GM12872 (cell line): Measurements from ENCODE around the gene ISYNA1.

Experiments
- TF ChIP-seq, protein P1 (sequence below): IDR thresholded peaks from 3 replicates; pipeline ENCODE4 v1.5.1; 2011; ENCODE audit warnings: low read depth, mild to moderate bottlenecking, low read length, moderate library complexity; ENCODE audit not compliant: insufficient read depth

ISYNA1 gene

DNA sequence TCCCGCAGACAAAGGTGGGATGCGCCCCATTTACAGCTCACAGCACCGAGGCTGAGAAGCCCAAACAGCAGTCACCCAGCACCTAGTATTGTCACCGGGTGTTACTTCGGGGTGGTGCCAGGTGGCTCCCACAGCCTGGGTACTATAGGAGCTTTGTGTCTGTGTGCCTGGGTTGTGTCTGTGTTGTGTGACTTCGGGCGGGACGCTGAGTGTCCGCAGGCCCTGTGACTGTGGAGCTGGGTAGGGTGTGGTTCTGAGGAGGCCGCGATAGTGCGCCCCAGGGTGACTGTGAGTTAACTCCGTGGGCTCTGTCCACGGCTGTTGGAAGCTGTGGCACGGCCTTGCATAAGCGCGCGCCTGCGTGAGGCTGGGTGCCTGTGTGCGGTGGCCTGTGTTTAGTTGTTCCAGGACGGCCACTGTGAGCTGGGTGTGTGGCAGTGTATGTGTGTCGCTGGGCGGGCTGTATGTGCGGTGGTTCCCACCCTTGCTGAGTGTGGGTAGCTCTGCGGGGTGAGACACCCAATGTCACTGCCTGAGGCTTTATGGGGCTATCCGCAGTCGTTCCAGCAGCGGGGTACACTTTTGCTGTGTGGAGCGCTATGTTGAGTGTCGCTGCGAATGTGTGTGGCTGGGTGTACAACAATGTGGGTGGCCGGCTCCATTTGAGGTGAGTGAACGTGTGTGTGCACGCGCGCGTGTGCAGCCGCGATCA, 19.3 kb downstream of the ISYNA1 start:
- TF ChIP-seq, protein P1, sequence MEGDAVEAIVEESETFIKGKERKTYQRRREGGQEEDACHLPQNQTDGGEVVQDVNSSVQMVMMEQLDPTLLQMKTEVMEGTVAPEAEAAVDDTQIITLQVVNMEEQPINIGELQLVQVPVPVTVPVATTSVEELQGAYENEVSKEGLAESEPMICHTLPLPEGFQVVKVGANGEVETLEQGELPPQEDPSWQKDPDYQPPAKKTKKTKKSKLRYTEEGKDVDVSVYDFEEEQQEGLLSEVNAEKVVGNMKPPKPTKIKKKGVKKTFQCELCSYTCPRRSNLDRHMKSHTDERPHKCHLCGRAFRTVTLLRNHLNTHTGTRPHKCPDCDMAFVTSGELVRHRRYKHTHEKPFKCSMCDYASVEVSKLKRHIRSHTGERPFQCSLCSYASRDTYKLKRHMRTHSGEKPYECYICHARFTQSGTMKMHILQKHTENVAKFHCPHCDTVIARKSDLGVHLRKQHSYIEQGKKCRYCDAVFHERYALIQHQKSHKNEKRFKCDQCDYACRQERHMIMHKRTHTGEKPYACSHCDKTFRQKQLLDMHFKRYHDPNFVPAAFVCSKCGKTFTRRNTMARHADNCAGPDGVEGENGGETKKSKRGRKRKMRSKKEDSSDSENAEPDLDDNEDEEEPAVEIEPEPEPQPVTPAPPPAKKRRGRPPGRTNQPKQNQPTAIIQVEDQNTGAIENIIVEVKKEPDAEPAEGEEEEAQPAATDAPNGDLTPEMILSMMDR = no peak

DNA sequence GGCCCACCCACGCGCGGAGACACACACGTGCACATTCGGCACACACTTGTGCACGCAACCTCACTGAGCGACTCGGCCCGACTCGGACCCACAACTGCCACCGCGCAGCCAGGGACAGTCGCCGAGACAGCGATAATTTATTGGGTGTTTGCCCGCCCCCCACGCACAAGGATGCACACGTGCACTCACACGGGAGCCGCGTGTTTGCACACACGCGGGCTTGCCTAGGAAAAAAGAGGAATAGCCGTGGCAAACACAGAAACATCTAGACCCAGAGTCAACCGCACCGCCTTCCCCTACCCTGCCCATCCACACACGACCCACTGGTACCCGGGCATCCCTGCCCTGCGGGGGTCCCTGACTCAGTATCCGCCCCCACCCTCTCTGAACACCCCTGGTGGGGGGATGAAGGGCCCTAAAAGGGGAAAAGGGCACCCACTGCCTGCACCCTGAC, 19.9 kb downstream of the ISYNA1 start:
- TF ChIP-seq, protein P1 = no peak

DNA sequence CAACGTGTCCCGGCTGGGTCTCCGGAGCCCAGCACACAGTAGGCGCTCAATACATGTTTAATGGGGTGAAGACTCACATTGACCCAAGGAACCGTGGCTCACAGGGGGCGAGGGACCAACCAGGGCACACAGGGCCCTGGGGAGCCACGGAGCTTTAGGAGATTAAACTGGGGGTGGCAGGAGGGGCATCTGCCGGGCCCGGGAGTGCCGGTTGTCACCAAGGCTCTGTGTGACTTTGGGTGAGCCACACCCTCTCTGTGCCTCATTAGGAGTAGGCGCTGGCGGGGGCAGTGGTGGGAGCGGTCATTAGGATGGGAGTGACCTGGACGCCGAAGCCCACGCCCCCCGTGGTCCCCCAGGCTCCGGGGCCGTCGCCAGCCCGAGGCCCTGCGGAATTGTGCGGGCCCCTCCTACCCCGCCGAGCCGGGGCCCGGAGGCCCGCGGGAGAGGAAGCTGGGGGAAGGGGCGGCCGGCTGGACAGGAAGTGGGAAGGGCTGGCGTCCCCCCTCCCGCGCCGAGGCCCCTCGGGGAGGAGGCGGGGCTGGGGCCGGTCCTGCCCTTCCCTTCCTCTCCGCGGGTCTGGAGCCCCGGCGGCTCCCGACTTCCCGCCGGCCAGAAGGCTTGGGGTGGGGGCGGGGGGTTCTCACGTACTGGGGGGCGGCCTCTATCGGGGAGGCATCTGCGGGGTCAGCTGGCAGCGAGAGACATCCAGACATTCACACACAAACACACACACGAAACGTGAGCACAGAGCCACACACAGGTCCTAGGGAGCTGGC, 20.5 kb downstream of the ISYNA1 start:
- TF ChIP-seq, protein P1 = no peak

DNA sequence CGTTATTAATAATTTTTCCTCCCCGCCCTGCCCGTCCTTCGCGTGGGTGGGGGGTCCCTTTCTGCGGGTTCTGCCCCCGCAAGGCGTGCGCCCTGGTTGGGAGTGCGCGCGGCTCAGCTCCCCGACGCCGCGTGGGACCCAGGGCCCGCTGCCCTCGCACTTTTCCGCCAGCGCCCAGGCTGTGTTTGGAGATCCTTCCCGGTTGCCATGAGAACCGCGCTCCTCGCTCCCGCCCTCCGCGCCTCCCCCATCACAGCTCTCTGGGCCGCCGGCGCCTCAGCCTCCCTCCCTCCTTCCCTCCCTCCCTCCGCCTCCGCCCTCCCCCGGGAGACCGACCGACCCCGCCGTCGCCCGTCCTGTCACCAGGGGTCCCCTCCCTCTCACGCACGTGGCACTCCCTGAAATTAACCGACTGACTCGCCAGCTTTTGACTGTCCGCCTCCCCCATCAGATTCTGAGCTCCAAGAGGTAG, 21.1 kb downstream of the ISYNA1 start:
- TF ChIP-seq, protein P1 = no peak

DNA sequence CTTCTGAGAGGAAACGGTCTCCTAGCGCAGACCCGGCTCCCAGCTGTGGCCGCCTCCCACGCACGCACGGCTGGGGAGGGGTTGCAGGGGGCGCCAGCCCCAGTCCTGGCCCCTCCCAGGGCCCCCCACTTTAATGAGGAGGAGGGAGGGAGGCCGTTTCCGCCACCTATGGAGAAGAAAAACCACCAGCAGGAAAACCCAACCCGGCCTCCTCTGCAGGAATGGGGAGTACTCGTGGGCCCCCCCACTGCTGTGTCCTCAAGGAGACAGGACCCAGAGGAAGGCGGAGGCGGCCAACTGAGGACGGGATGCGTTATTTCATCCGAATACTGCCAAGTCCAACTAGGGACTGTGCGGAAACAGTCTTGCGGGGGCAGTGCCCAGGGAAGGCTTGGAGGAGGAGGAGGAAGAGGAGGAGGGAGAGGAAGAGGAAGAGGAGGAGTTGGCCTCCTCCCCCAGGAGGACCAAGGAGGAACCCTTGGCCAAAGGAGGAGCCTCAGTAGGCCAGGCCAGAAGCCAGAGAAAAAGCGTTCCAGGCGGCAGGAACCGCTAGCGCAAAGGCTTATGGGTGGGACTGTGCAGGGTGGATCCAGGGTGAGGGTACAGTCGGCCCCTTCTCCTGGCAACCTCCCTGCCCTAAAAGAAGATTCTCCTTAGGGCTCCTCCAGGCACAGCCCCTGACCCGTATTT, 22.6 kb downstream of the ISYNA1 start:
- TF ChIP-seq, protein P1 = no peak

DNA sequence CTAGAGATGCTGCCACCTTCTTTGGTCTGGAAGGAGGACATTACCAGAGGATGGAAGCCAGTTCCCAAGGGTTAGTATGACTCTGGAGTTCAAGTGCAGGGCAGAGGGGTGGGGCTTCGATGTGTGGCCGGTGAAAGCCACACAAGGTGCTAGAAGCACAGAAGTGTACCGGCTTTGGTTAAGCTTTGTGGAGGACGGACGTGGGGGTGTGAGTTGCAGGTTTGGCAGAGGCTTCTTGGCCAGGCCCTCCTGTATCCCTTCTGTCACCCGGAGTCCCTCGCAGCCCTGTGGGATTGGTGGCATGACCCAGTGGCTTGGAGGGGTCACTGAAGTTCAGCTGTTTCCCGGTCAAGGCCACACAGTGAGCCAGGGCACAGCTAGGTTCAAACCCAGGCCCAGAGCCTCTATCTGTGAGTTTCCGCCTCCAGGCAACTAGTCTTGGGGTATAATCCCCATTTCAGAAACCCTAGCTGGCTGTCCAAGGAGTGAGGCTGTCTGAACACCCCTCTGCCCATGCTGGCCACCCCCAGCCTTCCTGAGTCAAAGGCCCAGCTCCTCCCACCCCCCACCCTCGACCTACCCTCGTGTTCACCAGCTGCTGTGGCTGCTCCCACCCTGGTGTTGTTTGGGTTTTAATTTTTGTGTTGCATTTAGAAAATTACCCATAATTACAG, 23.3 kb downstream of the ISYNA1 start:
- TF ChIP-seq, protein P1 = no peak

DNA sequence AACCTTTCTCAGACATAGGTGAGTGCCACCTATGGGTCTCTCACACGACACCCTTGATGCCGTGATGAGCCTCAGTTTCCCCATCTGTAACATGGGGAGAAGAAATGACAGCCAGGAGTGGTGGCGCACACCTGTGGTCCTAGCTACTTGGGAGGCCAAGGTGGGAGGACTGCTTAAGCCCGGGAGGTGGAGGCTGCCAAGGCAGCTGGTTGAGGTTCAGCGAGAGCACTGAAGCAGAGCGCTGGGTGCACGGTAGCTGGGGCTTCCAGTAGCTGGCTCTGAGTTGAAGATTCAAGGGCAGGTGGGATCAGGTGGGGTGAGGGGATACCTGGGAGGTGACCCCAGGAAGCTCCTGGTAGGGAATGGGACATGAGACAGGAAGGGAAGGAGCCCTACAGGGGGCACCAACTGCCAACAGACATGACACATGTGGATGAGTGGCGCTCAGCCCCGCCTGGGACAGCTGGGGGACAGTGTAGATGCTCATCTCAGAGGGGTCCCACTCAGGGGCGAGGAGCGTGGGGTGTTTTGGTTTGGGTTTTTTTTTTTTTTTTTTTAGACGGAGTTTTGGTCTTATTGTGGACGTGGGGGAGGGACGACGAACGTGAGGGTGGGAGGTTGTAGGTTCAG, 25.2 kb downstream of the ISYNA1 start:
- TF ChIP-seq, protein P1 = no peak
